ENCODE data around the gene KYNU.

Gene KYNU

DNA sequence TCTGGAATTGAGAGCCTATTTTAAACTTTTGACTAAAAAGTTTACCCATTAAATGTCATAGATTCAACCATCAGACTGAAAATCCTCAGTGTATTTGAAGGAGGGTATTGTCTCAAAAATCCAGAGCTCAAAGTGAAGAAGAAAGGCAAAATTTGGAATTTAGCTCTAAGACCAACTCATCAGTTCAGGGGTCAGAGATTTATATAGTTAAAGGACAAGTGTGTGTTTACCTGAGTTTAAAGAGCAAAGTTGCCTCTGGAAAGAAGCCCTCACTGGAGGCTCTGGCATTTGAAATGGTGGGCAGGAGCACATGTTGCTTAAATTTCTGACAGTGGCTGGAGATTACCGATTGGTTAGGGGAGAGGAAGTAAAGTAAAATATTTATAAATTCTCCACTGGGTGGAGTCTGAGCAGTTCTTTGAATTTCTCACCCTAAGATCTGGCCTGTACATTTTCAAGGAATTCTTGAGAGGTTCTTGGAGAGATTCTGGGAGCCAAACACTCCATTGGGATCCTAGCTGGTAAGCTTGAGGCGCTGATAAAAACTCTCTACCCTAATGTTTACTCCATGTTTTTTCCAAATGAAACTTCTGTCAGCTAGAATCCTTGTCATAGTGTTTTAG lies at the start of gene KYNU:
Gene KYNU, plus strand, starts transcription at position 449 of the 623 bp plus-strand sequence. CDS start 7,704 bp downstream, outside the sequence.
- TF ChIP-seq CTCF (IDR thresholded peaks at IDR 0.05; ENCODE audit: control extremely low read depth, extremely low read depth, low read depth, missing control alignments): peak; percentile 13
- CTCF ChIA-PET: interaction anchor here (0.7 to 3.1 kb wide), 5 partner anchors 9 to 103 kb away, joined by 3 to 11 read pairs (median 6); no protein-coding TSS in a partner anchor
- POLR2A ChIA-PET: interaction anchor here (0.7 kb wide), 1 partner anchor 9 kb away, joined by 3 read pairs; no protein-coding TSS in a partner anchor
- no peak for DNase-seq (ENCODE audit: extremely low spot score)

GRCh38 chr2:142834021-142834420 lies 43.4 kb upstream of the KYNU start:
- DNase-seq (ENCODE audit: extremely low spot score): no peak
- TF ChIP-seq CTCF (IDR thresholded peaks at IDR 0.05; ENCODE audit: control extremely low read depth, extremely low read depth, low read depth, missing control alignments): no peak
- ChIA-PET POLR2A (no interaction called here), CTCF (interaction anchor here (1.4 kb wide), 1 partner anchor 14 kb away, joined by 3 read pairs; no protein-coding TSS in a partner anchor)

- ChIA-PET CTCF (interaction anchor here (1.2 to 1.9 kb wide), 2 partner anchors 13 to 419 kb away, joined by 3 to 7 read pairs; no protein-coding TSS in a partner anchor), POLR2A (no interaction called here)
- DNase-seq (ENCODE audit: extremely low spot score): no peak
These were observed 37.0 kb upstream of the KYNU start for GRCh38 chr2:142840436-142840835.

GRCh38 chr2:142841788-142842187 lies 35.7 kb upstream of the KYNU start:
- ChIA-PET POLR2A (no interaction called here), CTCF (interaction anchor here (1.2 to 1.9 kb wide), 2 partner anchors 11 to 417 kb away, joined by 3 to 7 read pairs; no protein-coding TSS in a partner anchor)
- no peak for DNase-seq (ENCODE audit: extremely low spot score)
- TF ChIP-seq CTCF (IDR thresholded peaks at IDR 0.05; ENCODE audit: control extremely low read depth, extremely low read depth, low read depth, missing control alignments): no peak

More at GRCh38 chr2:142840436-142840835, 37.0 kb upstream of the KYNU start:
- TF ChIP-seq CTCF (IDR thresholded peaks at IDR 0.05; ENCODE audit: control extremely low read depth, extremely low read depth, low read depth, missing control alignments): no peak

DNA sequence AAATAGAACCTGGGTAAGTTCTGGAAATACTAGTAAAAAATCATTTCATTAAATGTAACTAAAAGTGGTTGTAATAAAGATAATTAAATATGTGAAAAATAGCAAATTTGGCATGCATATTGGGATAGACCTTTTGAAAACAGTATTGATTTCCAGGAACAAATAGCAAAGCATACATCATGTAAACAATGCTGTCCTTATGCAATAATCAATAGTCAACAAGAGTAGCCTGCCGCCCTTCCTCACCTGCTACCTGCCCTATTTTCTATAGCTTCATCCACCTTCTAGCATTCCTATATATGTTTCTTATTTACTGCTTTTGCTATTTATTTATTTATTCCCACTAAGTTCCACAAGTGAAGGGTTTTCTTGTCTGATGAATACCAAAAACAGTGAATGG lies 35.1 kb upstream of the KYNU start:
- CTCF ChIA-PET: interaction anchor here (1.4 to 1.9 kb wide), 2 partner anchors 11 to 138 kb away, joined by 3 to 7 read pairs; no protein-coding TSS in a partner anchor
- DNase-seq (ENCODE audit: extremely low spot score): no peak
- TF ChIP-seq CTCF (IDR thresholded peaks at IDR 0.05; ENCODE audit: control extremely low read depth, extremely low read depth, low read depth, missing control alignments): no peak
- POLR2A ChIA-PET: no interaction called here

DNA sequence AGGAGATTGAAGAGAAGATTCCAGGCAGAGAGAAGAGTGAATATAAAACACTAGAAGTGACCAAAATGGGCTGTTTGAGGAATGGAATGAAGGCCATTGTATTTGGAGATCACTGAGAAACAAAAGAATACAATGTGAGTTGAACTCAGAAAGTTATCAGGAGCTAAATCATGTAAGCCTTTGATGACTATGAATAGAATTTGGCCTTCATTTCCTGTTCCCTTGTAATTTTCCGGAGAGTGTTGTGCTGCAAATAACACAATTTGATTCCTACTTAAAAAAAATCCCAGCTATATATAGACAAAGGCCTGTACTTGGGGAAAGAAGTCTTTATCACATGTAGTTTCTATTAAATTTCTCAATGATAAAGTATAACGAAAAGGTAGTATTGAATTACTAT lies 33.7 kb upstream of the KYNU start:
- TF ChIP-seq CTCF (IDR thresholded peaks at IDR 0.05; ENCODE audit: control extremely low read depth, extremely low read depth, low read depth, missing control alignments): no peak
- ChIA-PET CTCF (interaction anchor here (1.1 to 2.1 kb wide), 2 partner anchors 10 to 36 kb away, joined by 3 to 7 read pairs; no protein-coding TSS in a partner anchor), POLR2A (no interaction called here)
- no peak for DNase-seq (ENCODE audit: extremely low spot score)
